ENCODE data around the gene DCTN5. TPM values are rescaled to one million over a fixed set of nuclear protein-coding genes. Genes with fewer than 3 reads are reported as not detected.
A peak's percentile ranks its signal among the peaks of the same experiment; 100 is the strongest.
"Not testable (repeated sequence)": the region's sequence is repeated elsewhere in the genome, so short reads cannot be mapped to it uniquely, and the experiment has no call there.

The DCTN5 gene
- polyA plus RNA-seq, 3 donors from 2014 or later, result 51.9 to 77.8 (median 53.9) TPM

GRCh38 chr16:23629516-23629915 lies 11.8 kb upstream of the DCTN5 start:
- DNase-seq, result no peak
- H3K9me3 Mint-ChIP-seq, result no peaks in the 10 kb centered on the region
- peak overlapping the region in 1 of 6 donors; percentile 40 for H3K27ac Mint-ChIP-seq
- no peak overlapping the region for H3K4me3 Mint-ChIP-seq
- no peaks in the 10 kb centered on the region for H3K4me1 Mint-ChIP-seq
- peaks cover 0 to 4% (median 0%) of the 10 kb centered on the region in 3 donors for H3K27me3 Mint-ChIP-seq (ENCODE audit: low read depth in 3 of 3)
- H3K36me3 Mint-ChIP-seq, result peaks cover 12 to 33% (median 13%) of the 10 kb centered on the region in 3 donors

- H3K27ac Mint-ChIP-seq, result peak overlapping the region in 1 of 6 donors; percentile 29
- not testable (repeated sequence) for DNase-seq; H3K4me1 Mint-ChIP-seq; H3K27me3 Mint-ChIP-seq (ENCODE audit: low read depth in 3 of 3); H3K9me3 Mint-ChIP-seq; H3K4me3 Mint-ChIP-seq
- peaks cover 22 to 34% (median 22%) of the 10 kb centered on the region in 3 donors for H3K36me3 Mint-ChIP-seq
Measured at GRCh38 chr16:23631874-23632273, 9.4 kb upstream of the DCTN5 start.

- peaks cover 0 to 3% of the 10 kb centered on the region in 2 donors for H3K4me1 Mint-ChIP-seq
- H3K4me3 Mint-ChIP-seq, result no peak overlapping the region
- no peak overlapping the region for H3K27ac Mint-ChIP-seq
Measured at GRCh38 chr16:23634461-23635036, 6.7 kb upstream of the DCTN5 start.

GRCh38 chr16:23635958-23636357 lies 5.3 kb upstream of the DCTN5 start:
- no peaks in the 10 kb centered on the region for H3K9me3 Mint-ChIP-seq
- peaks cover 12% of the 10 kb centered on the region in 2 donors for H3K4me1 Mint-ChIP-seq
- H3K27me3 Mint-ChIP-seq (ENCODE audit: low read depth in 3 of 3), result peaks cover 1 to 5% (median 2%) of the 10 kb centered on the region in 3 donors
- no peak overlapping the region for H3K4me3 Mint-ChIP-seq
- peaks cover 9 to 16% (median 9%) of the 10 kb centered on the region in 3 donors for H3K36me3 Mint-ChIP-seq
- DNase-seq, result no peak
- H3K27ac Mint-ChIP-seq, result peak overlapping the region in 1 of 6 donors; percentile 50

More at GRCh38 chr16:23634461-23635036, 6.7 kb upstream of the DCTN5 start:
- Mint-ChIP-seq H3K9me3 (no peaks in the 10 kb centered on the region), H3K27me3 (ENCODE audit: low read depth in 3 of 3) (peaks cover 0 to 2% (median 0%) of the 10 kb centered on the region in 3 donors), H3K36me3 (peaks cover 11 to 21% (median 13%) of the 10 kb centered on the region in 3 donors)
- DNase-seq, result no peak

GRCh38 chr16:23640615-23640930 lies 693 bp upstream of the DCTN5 start:
- peak overlapping the region; percentile 90 to 98 (median 97) for H3K27ac Mint-ChIP-seq
- H3K9me3 Mint-ChIP-seq, result no peaks in the 10 kb centered on the region
- peaks cover 33 to 46% of the 10 kb centered on the region in 2 donors for H3K4me1 Mint-ChIP-seq
- no peak for DNase-seq
- H3K36me3 Mint-ChIP-seq, result peaks cover 4 to 13% (median 8%) of the 10 kb centered on the region in 3 donors
- peaks cover 2 to 16% (median 5%) of the 10 kb centered on the region in 3 donors for H3K27me3 Mint-ChIP-seq (ENCODE audit: low read depth in 3 of 3)
- H3K4me3 Mint-ChIP-seq, result peak overlapping the region; percentile 99 to 100 (median 99)

GRCh38 chr16:23642246-23642774 lies 1.0 kb downstream of the DCTN5 start:
- Mint-ChIP-seq H3K36me3 (peaks cover 9 to 16% (median 10%) of the 10 kb centered on the region in 3 donors), H3K4me1 (peaks cover 45 to 62% of the 10 kb centered on the region in 2 donors), H3K4me3 (peak overlapping the region; percentile 99 to 100 (median 99)), H3K9me3 (no peaks in the 10 kb centered on the region), H3K27ac (peak overlapping the region; percentile 93 to 98 (median 97)), H3K27me3 (ENCODE audit: low read depth in 3 of 3) (peaks cover 2 to 16% (median 5%) of the 10 kb centered on the region in 3 donors)
- DNase-seq, result no peak

- peak overlapping the region in 3 of 6 donors; percentile 37 to 42 (median 39) for H3K27ac Mint-ChIP-seq
Measured at GRCh38 chr16:23650674-23651416, 9.6 kb downstream of the DCTN5 start.

GRCh38 chr16:23651943-23652468 lies 10.7 kb downstream of the DCTN5 start:
- no peaks in the 10 kb centered on the region for H3K9me3 Mint-ChIP-seq
- H3K27me3 Mint-ChIP-seq (ENCODE audit: low read depth in 3 of 3), result peaks cover 0 to 1% (median 0%) of the 10 kb centered on the region in 3 donors
- H3K36me3 Mint-ChIP-seq, result peaks cover 14 to 27% (median 19%) of the 10 kb centered on the region in 3 donors
- no peak overlapping the region for H3K4me3 Mint-ChIP-seq
- H3K4me1 Mint-ChIP-seq, result peaks cover 15 to 50% of the 10 kb centered on the region in 2 donors
- no peak overlapping the region for H3K27ac Mint-ChIP-seq
- DNase-seq, result no peak

More at GRCh38 chr16:23650674-23651416, 9.6 kb downstream of the DCTN5 start:
- no peaks in the 10 kb centered on the region for H3K9me3 Mint-ChIP-seq
- H3K27me3 Mint-ChIP-seq (ENCODE audit: low read depth in 3 of 3), result peaks cover 0 to 1% (median 0%) of the 10 kb centered on the region in 3 donors
- peaks cover 24 to 56% of the 10 kb centered on the region in 2 donors for H3K4me1 Mint-ChIP-seq
- H3K36me3 Mint-ChIP-seq, result peaks cover 18 to 30% (median 23%) of the 10 kb centered on the region in 3 donors
- no peak overlapping the region for H3K4me3 Mint-ChIP-seq
- DNase-seq, result no peak

- no peaks in the 10 kb centered on the region for H3K27me3 Mint-ChIP-seq (ENCODE audit: low read depth in 3 of 3)
- no peaks in the 10 kb centered on the region for H3K9me3 Mint-ChIP-seq
- H3K36me3 Mint-ChIP-seq, result peaks cover 25 to 91% (median 48%) of the 10 kb centered on the region in 3 donors
- H3K27ac Mint-ChIP-seq, result no peak overlapping the region
- H3K4me1 Mint-ChIP-seq, result peaks cover 0 to 3% of the 10 kb centered on the region in 2 donors
- H3K4me3 Mint-ChIP-seq, result no peak overlapping the region
- DNase-seq, result no peak
Measured at GRCh38 chr16:23663918-23664317, 22.7 kb downstream of the DCTN5 start.

- Mint-ChIP-seq H3K27me3 (ENCODE audit: low read depth in 3 of 3) (no peaks in the 10 kb centered on the region), H3K9me3 (no peaks in the 10 kb centered on the region), H3K4me1 (peaks cover 0 to 6% of the 10 kb centered on the region in 2 donors), H3K27ac (peak overlapping the region in 1 of 6 donors; percentile 10), H3K4me3 (no peak overlapping the region), H3K36me3 (peaks cover 17 to 78% (median 42%) of the 10 kb centered on the region in 3 donors)
- no peak for DNase-seq
Measured at GRCh38 chr16:23666571-23667354, 25.5 kb downstream of the DCTN5 start.

GRCh38 chr16:23667355-23667659 lies 26.0 kb downstream of the DCTN5 start:
- H3K9me3 Mint-ChIP-seq, result no peaks in the 10 kb centered on the region
- H3K36me3 Mint-ChIP-seq, result peaks cover 16 to 77% (median 41%) of the 10 kb centered on the region in 3 donors
- peaks cover 0 to 6% of the 10 kb centered on the region in 2 donors for H3K4me1 Mint-ChIP-seq
- no peak overlapping the region for H3K27ac Mint-ChIP-seq
- no peak for DNase-seq
- no peak overlapping the region for H3K4me3 Mint-ChIP-seq
- H3K27me3 Mint-ChIP-seq (ENCODE audit: low read depth in 3 of 3), result no peaks in the 10 kb centered on the region

GRCh38 chr16:23668225-23668624 lies 27.0 kb downstream of the DCTN5 start:
- no peak overlapping the region for H3K4me3 Mint-ChIP-seq
- H3K9me3 Mint-ChIP-seq, result no peaks in the 10 kb centered on the region
- DNase-seq, result no peak
- no peaks in the 10 kb centered on the region for H3K27me3 Mint-ChIP-seq (ENCODE audit: low read depth in 3 of 3)
- H3K27ac Mint-ChIP-seq, result no peak overlapping the region
- H3K36me3 Mint-ChIP-seq, result peaks cover 13 to 72% (median 35%) of the 10 kb centered on the region in 3 donors
- peaks cover 0 to 6% of the 10 kb centered on the region in 2 donors for H3K4me1 Mint-ChIP-seq

GRCh38 chr16:23668873-23669272 lies 27.6 kb downstream of the DCTN5 start:
- no peak for DNase-seq
- Mint-ChIP-seq H3K27me3 (ENCODE audit: low read depth in 3 of 3) (no peaks in the 10 kb centered on the region), H3K36me3 (peaks cover 13 to 69% (median 33%) of the 10 kb centered on the region in 3 donors), H3K27ac (peak overlapping the region in 1 of 6 donors; percentile 51), H3K9me3 (no peaks in the 10 kb centered on the region), H3K4me3 (no peak overlapping the region), H3K4me1 (peaks cover 0 to 6% of the 10 kb centered on the region in 2 donors)

All from immature natural killer cell (primary cell).